Retinal pigment epithelial cell (primary cell): ENCODE results near the gene TMEM139.
"Not testable (repeated sequence)": the region's sequence is repeated elsewhere in the genome, so short reads cannot be mapped to it uniquely, and the experiment has no call there.

ENCODE experiments used
- DNase-seq: peaks from one replicate; pipeline ENCODE4 v3.0.0-alpha.2; 2010; ENCODE audit warnings: low read depth
- H3K4me3 ChIP-seq: 2 replicates; pipeline ENCODE4 v1.5.1; 2011; ENCODE audit warnings: mild to moderate bottlenecking, low read length, control low read depth, moderate library complexity
- TF ChIP-seq, protein P1 (sequence below): conservative IDR thresholded peaks from 2 replicates; pipeline ENCODE4 v1.5.1; 2011; ENCODE audit warnings: low read depth, low read length, control low read depth, inconsistent platforms

Gene TMEM139

DNA sequence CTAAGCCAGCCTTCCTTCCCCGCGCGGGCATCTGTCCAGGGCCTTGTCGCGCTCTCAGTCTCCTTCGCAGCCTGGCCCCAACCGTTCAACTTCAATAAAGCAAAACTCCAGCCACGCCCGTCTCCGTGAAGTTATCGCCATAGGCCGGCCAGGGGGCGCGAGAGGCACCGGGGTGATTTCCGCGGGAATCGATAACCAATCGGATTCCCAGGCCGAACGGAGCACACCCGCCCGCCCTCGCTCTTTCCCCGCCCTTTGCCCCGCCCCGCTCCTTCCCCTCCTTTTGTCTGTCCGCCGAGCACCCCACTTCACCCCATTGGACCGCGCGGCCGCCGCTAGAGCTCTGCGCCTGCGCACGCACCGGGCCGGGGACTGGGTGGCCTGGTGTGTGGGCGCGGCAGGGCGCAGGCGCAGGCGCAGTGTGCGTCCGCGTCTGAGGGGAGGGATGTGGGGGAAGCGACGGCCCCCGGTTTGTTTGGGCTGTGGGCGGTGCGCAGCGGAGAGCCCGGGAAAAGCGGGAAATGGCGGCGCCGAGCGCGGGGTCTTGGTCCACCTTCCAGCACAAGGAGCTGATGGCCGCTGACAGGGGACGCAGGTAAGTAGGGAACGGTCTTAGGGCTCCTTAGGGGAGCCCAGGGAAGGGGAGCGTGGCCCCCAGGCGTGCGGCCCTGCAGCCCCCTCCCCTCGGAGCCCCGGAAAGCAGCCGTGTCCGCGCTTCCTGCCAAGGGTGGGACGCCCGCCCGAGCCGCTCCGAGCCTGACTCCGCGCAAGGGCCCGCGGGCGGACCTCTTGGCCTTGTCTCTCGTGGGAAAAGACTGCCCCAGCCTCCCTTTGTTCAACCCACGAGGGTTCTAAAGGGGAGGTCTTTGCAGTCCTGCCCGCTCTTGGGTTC is 3.4 kb downstream of the TMEM139 start, which contains the start of gene CASP2:
Gene CASP2, plus strand, starts transcription at position 417 of the 892 bp plus-strand sequence. Its CDS starts 105 bp downstream, at position 522.
- H3K4me3 ChIP-seq = peak within 1 kb of the TSS; percentile 89
- DNase-seq = peak; percentile 82
- TF ChIP-seq, protein P1, sequence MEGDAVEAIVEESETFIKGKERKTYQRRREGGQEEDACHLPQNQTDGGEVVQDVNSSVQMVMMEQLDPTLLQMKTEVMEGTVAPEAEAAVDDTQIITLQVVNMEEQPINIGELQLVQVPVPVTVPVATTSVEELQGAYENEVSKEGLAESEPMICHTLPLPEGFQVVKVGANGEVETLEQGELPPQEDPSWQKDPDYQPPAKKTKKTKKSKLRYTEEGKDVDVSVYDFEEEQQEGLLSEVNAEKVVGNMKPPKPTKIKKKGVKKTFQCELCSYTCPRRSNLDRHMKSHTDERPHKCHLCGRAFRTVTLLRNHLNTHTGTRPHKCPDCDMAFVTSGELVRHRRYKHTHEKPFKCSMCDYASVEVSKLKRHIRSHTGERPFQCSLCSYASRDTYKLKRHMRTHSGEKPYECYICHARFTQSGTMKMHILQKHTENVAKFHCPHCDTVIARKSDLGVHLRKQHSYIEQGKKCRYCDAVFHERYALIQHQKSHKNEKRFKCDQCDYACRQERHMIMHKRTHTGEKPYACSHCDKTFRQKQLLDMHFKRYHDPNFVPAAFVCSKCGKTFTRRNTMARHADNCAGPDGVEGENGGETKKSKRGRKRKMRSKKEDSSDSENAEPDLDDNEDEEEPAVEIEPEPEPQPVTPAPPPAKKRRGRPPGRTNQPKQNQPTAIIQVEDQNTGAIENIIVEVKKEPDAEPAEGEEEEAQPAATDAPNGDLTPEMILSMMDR = peak; percentile 33

DNA sequence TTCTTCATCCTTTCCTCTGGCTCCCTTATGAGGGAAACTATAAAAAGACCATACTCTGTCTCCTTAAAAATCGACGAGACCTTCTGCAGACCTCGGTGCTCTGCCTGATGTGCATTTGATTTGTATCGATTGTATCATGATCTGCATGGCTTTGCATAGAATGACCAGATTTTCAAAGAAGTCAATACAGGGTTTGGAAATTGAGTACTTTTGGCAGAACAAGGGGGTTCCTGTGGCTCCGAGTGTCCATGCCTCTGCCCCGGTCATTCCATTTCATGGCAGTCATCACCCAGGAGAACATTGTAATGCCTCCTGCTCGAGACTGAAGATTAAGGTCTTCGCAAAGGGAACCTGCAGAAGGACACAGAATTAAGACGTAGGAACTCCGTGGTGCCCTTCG is 4.1 kb downstream of the TMEM139 start:
- H3K4me3 ChIP-seq = peak overlapping the region; percentile 89
- TF ChIP-seq, protein P1 = no peak
- no peak for DNase-seq

DNA sequence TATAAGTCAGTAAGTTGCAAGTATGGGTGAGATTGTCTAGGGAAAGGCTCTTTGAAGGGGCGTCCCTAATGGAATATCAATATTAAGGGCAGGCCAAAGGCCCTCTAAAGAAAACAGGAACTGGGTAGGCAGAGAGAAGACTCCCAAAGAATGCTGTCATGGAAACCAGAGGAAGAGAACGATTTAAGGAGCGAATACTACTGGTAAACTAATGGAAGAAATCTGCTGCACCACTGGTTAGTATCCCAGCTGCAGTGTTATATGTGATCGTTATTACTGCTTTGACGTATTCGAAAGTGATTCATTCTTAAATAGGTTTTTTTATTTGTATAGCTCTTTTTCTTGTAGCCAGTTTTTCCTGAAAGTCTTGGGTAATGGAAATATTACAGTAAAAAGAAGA is 4.7 kb downstream of the TMEM139 start:
- TF ChIP-seq, protein P1 = no peak
- H3K4me3 ChIP-seq = peak overlapping the region; percentile 89
- no peak for DNase-seq

GRCh38 chr7:143289888-143290287 is 5.1 kb downstream of the TMEM139 start:
- not testable (repeated sequence) for DNase-seq
- H3K4me3 ChIP-seq = peak overlapping the region; percentile 89

DNA sequence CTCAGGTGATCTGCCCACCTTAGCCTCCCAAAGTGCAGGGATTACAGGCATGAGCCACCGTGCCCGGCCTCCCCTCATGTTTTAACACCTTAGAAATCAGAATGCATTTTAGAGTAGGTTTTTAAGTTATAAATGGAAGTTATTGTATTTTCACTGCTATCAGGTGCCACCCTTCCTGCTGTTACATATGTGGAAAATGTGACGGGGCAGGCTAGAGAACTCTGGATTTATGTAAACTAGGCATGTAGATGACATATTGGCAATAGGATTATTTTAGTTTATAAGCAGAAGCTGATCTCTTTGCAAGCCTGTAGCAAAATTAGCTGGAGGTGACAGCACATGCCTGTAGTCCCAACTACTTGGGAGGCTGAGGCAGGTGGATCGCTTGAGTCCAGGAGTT is 5.5 kb downstream of the TMEM139 start:
- no peak for DNase-seq
- no peak overlapping the region for H3K4me3 ChIP-seq
- TF ChIP-seq, protein P1 = no peak

DNA sequence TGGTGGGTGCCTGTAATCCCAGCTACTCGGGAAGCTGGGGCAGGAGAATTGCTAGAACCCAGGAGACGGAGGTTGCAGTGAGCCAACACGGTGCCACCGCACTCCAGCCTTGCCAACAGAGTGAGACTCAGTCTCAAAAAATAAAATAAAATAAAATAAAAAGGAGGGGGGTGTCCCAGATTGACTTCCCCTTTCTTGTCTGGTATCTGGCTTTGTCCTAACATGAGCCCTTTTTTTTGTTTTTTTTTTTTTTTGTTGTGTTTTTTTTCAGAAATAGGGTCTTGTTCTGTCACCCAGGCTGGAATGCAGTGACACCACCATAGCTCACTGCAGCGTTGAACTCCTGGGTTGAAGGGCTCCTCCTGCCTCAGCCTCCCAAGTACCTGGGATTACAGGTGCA is 8.1 kb downstream of the TMEM139 start:
- DNase-seq = no peak
- no peak overlapping the region for H3K4me3 ChIP-seq
- TF ChIP-seq, protein P1 = no peak

DNA sequence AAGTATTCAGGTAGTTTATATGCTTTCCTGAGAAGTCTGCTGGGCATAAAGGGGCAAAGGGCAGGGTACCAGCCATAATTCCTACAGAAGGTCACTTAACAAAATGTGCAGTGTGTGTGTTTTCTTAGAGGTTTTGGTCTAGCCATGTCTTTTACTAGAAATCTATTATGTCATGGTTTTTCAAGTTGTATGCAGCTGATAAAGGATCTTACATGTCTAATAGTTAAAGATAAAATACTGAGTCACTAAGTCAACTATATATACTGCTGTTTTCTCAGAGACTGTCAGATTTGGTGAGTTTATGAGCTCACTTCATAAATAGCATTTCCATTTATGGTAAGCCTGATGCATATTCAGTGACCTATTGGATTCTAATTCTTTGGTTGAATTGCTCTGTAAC is 11.1 kb downstream of the TMEM139 start:
- H3K4me3 ChIP-seq = no peak overlapping the region
- TF ChIP-seq, protein P1 = no peak
- no peak for DNase-seq
